Body of pancreas (tissue), 4 donors: ENCODE data around the gene NOP9.

ENCODE experiments used
- POLR2A ChIP-seq, 3 donors: fragments of 450-650 bp; IDR thresholded peaks; one replicate each; pipeline ENCODE4 v1.6.1; 2016; ENCODE audit warnings: antibody characterized with exemption in 3 of 3, mild to moderate bottlenecking in 2 of 3
- TF ChIP-seq, protein P1 (sequence below), 7 experiments: fragments of 450-650 bp in 4 of 7; fragments of 200-600 bp in 3 of 7; sonication (generic) in 3 of 7; IDR thresholded peaks; one replicate each; pipeline ENCODE4 v1.5.1; 2016 to 2019; ENCODE audit warnings: antibody characterized with exemption in 7 of 7

DNA sequence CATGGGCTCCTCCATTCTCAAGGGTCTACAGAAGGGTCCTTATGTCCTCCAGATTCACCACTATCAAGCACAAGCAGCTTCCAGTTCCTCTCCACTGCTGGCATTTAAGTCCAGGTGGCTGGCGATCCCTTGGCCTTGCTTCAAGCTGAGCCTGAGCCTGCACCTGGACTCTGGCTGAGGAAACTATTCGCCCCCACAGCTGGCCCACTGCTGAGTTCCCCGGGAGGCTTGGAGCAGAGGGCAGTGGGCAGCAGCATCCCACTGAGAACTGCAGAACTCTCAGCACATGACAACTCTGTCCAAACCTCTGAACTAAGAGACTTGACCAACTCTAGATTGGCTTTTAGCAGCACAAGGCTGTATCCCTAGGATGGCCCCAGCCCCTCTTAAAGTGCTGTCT lies 16.9 kb upstream of the NOP9 start:
- TF ChIP-seq POLR2A (IDR thresholded peaks at IDR 0.05) = no peak
- TF ChIP-seq, protein P1, sequence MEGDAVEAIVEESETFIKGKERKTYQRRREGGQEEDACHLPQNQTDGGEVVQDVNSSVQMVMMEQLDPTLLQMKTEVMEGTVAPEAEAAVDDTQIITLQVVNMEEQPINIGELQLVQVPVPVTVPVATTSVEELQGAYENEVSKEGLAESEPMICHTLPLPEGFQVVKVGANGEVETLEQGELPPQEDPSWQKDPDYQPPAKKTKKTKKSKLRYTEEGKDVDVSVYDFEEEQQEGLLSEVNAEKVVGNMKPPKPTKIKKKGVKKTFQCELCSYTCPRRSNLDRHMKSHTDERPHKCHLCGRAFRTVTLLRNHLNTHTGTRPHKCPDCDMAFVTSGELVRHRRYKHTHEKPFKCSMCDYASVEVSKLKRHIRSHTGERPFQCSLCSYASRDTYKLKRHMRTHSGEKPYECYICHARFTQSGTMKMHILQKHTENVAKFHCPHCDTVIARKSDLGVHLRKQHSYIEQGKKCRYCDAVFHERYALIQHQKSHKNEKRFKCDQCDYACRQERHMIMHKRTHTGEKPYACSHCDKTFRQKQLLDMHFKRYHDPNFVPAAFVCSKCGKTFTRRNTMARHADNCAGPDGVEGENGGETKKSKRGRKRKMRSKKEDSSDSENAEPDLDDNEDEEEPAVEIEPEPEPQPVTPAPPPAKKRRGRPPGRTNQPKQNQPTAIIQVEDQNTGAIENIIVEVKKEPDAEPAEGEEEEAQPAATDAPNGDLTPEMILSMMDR (IDR thresholded peaks at IDR 0.05) = no peak
